KMS-11 (cell line): ENCODE measurements around the gene ZNF516.

Experiments used
- H2AFZ ChIP-seq: fragments of 200-600 bp; sonication (generic); 2 replicates; pipeline ENCODE4 v1.6.1; 2016; ENCODE audit warnings: antibody characterized with exemption, mixed run types, low read depth
- H3K27ac ChIP-seq: fragments of 200-600 bp; sonication (generic); 2 replicates; pipeline ENCODE4 v1.6.1; 2016; ENCODE audit warnings: mild to moderate bottlenecking, mixed run types
- H3K27me3 ChIP-seq: fragments of 200-600 bp; sonication (generic); 2 replicates; pipeline ENCODE4 v1.6.1; 2017; ENCODE audit warnings: mild to moderate bottlenecking, low read depth, mixed run types, moderate library complexity; ENCODE audit not compliant: insufficient read depth
- H3K36me3 ChIP-seq: fragments of 200-600 bp; sonication (generic); 2 replicates; pipeline ENCODE4 v1.6.1; 2017; ENCODE audit warnings: mild to moderate bottlenecking, mixed run types; ENCODE audit not compliant: insufficient read depth
- H3K4me1 ChIP-seq: fragments of 200-600 bp; sonication (generic); 2 replicates; pipeline ENCODE4 v1.6.1; 2016; ENCODE audit warnings: mild to moderate bottlenecking, low read depth, mixed run types; ENCODE audit not compliant: poor library complexity, severe bottlenecking
- H3K4me2 ChIP-seq: fragments of 200-600 bp; sonication (generic); 2 replicates; pipeline ENCODE4 v1.7.0; 2016; ENCODE audit warnings: mild to moderate bottlenecking, mixed run types
- H3K4me3 ChIP-seq: fragments of 200-600 bp; sonication (generic); IDR thresholded peaks from 2 replicates; pipeline ENCODE4 v1.6.1; 2017; ENCODE audit warnings: low read depth, low read length, mixed read lengths; ENCODE audit not compliant: insufficient read depth
- H3K79me2 ChIP-seq: fragments of 200-600 bp; sonication (generic); 2 replicates; pipeline ENCODE4 v1.6.1; 2016; ENCODE audit warnings: low read depth, mixed run types; ENCODE audit not compliant: insufficient read depth
- H3K9ac ChIP-seq: fragments of 200-600 bp; sonication (generic); 2 replicates; pipeline ENCODE4 v1.6.1; 2016; ENCODE audit warnings: mild to moderate bottlenecking, mixed run types
- H4K20me1 ChIP-seq: fragments of 200-600 bp; sonication (generic); 2 replicates; pipeline ENCODE4 v1.6.1; 2016; ENCODE audit warnings: mild to moderate bottlenecking, mixed run types; ENCODE audit not compliant: insufficient read depth
- CTCF ChIP-seq: fragments of 200-600 bp; sonication (generic); conservative IDR thresholded peaks from 2 replicates; pipeline ENCODE4 v1.6.1; 2017; ENCODE audit warnings: low read depth, mild to moderate bottlenecking, antibody characterized with exemption, low read length, moderate library complexity, mixed read lengths

ZNF516 gene

GRCh38 chr18:76368976-76369375 lies 126.1 kb downstream of the ZNF516 start:
- H3K27ac ChIP-seq = no peak overlapping the region
- H3K9ac ChIP-seq = no peak overlapping the region
- no peak for TF ChIP-seq CTCF
- no peaks in the 10 kb centered on the region; the same call in 1 of the 2 replicates for H3K79me2 ChIP-seq
- no peaks in the 10 kb centered on the region for H4K20me1 ChIP-seq
- H3K27me3 ChIP-seq = no peaks in the 10 kb centered on the region
- H3K4me1 ChIP-seq = no peaks in the 10 kb centered on the region
- no peak overlapping the region for H3K4me3 ChIP-seq
- H3K36me3 ChIP-seq = no peaks in the 10 kb centered on the region; the same call in 1 of the 2 replicates
- H3K4me2 ChIP-seq = no peak overlapping the region
- H2AFZ ChIP-seq = no peak overlapping the region

GRCh38 chr18:76368271-76368670 lies 126.8 kb downstream of the ZNF516 start:
- no peaks in the 10 kb centered on the region for H4K20me1 ChIP-seq
- no peaks in the 10 kb centered on the region for H3K4me1 ChIP-seq
- no peaks in the 10 kb centered on the region; the same call in 1 of the 2 replicates for H3K79me2 ChIP-seq
- no peak overlapping the region for H2AFZ ChIP-seq
- no peak overlapping the region for H3K27ac ChIP-seq
- H3K36me3 ChIP-seq = no peaks in the 10 kb centered on the region; the same call in 1 of the 2 replicates
- no peak overlapping the region for H3K4me2 ChIP-seq
- no peak overlapping the region for H3K9ac ChIP-seq
- H3K4me3 ChIP-seq = no peak overlapping the region
- no peaks in the 10 kb centered on the region for H3K27me3 ChIP-seq
- TF ChIP-seq CTCF = no peak

- Histone ChIP-seq H3K36me3 (no peaks in the 10 kb centered on the region; the same call in 1 of the 2 replicates), H4K20me1 (no peaks in the 10 kb centered on the region), H3K79me2 (no peaks in the 10 kb centered on the region; the same call in 1 of the 2 replicates), H3K27me3 (no peaks in the 10 kb centered on the region), H3K4me2 (no peak overlapping the region), H3K4me3 (no peak overlapping the region), H3K9ac (no peak overlapping the region), H3K27ac (no peak overlapping the region), H2AFZ (no peak overlapping the region), H3K4me1 (no peaks in the 10 kb centered on the region)
- no peak for TF ChIP-seq CTCF
Measured at GRCh38 chr18:76367168-76368125, 127.6 kb downstream of the ZNF516 start.

DNA sequence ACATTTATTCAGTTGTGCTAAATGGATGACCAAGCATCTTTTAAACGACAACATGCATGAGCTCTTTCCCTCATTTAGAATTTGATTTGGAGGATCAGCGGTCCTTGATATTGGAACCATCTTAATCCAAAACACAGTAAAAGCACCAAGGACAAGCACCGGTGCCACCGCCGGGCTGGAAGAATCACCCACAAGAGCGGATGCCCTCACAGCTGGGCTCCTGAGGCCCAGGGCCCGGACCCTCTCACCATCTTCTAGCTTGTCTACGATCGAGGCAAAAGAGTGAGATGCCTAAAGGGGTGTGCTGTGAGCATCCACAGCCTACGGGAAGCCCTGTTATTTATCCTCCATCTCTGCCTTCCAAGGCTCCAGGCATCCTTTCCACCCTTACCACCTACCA lies 129.5 kb downstream of the ZNF516 start:
- Histone ChIP-seq H4K20me1 (no peaks in the 10 kb centered on the region), H3K27me3 (no peaks in the 10 kb centered on the region), H3K4me2 (no peak overlapping the region), H3K9ac (no peak overlapping the region), H2AFZ (no peak overlapping the region), H3K36me3 (no peaks in the 10 kb centered on the region), H3K79me2 (no peaks in the 10 kb centered on the region; the same call in 1 of the 2 replicates), H3K4me3 (no peak overlapping the region), H3K4me1 (no peaks in the 10 kb centered on the region), H3K27ac (no peak overlapping the region)
- TF ChIP-seq CTCF = no peak
